Measurements from ENCODE around the gene CCL27.

Gene CCL27

DNA sequence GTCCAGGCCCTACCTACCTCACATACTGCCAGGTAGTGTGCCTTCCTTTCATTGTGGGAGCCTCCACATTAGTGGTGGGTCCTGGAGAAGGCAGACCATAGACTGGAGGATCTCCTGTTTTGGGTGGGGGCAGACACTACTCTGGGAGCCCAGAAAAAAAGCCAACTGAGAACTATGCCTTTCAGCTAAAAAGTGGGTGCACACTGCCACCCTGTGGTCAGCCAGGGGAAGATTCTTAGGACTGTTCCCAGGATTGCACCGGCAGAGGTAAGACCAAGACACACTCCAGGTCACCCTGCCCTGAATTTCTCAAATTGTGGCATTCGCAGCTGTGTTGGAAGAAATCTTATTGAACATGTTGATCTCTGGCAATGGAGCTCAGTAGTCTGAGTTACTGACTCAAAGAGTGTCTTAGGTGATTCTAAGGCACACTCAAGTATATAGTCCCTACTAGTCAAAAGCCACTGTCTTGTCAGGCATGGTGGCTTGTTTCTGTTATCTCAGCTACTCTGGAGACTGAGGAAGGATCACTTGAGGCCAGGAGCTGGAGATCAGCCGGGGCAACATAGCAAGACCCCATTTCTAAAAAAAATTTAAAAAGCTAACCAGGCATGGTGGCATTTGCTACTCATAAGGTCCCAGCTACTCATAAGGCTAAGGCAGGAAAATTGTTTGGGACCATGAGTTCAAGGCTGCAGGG is 28.5 kb downstream of the CCL27 start:
- H3K27ac ChIP-seq (ENCODE audit: low read length) = no peak overlapping the region
- peaks cover 5 to 26% of the 10 kb centered on the region in 2 donors for H3K4me1 ChIP-seq (ENCODE audit: control insufficient read depth in 1 of 2, insufficient read depth in 2 of 2, low read length in 2 of 2)
- no peak overlapping the region for H3K4me3 ChIP-seq (ENCODE audit: low read depth in 1 of 2, low read length in 2 of 2)
- no peaks in the 10 kb centered on the region for H3K9me3 ChIP-seq (ENCODE audit: control insufficient read depth in 1 of 2, low read length in 2 of 2)
- peaks cover 7% of the 10 kb centered on the region for H3K27me3 ChIP-seq (ENCODE audit: low read depth, low read length)
- peaks cover 6 to 10% of the 10 kb centered on the region in 2 donors for H3K36me3 ChIP-seq (ENCODE audit: control insufficient read depth in 1 of 2, insufficient read depth in 2 of 2, low read length in 2 of 2)

GRCh38 chr9:34633166-34633565 is 29.3 kb downstream of the CCL27 start:
- H3K9me3 ChIP-seq (ENCODE audit: control insufficient read depth in 1 of 2, low read length in 2 of 2) = no peaks in the 10 kb centered on the region
- H3K36me3 ChIP-seq (ENCODE audit: control insufficient read depth in 1 of 2, insufficient read depth in 2 of 2, low read length in 2 of 2) = peaks cover 6 to 10% of the 10 kb centered on the region in 2 donors
- H3K4me3 ChIP-seq (ENCODE audit: low read depth in 1 of 2, low read length in 2 of 2) = no peak overlapping the region
- H3K4me1 ChIP-seq (ENCODE audit: control insufficient read depth in 1 of 2, insufficient read depth in 2 of 2, low read length in 2 of 2) = peaks cover 9 to 28% of the 10 kb centered on the region in 2 donors
- H3K27ac ChIP-seq (ENCODE audit: low read length) = no peak overlapping the region
- H3K27me3 ChIP-seq (ENCODE audit: low read depth, low read length) = peaks cover 13% of the 10 kb centered on the region

GRCh38 chr9:34630402-34631154 is 31.9 kb downstream of the CCL27 start:
- Histone ChIP-seq H3K27ac (ENCODE audit: low read length) (no peak overlapping the region), H3K4me1 (ENCODE audit: control insufficient read depth in 1 of 2, insufficient read depth in 2 of 2, low read length in 2 of 2) (peaks cover 4 to 13% of the 10 kb centered on the region in 2 donors), H3K4me3 (ENCODE audit: low read depth in 1 of 2, low read length in 2 of 2) (no peak overlapping the region), H3K9me3 (ENCODE audit: control insufficient read depth in 1 of 2, low read length in 2 of 2) (no peaks in the 10 kb centered on the region), H3K36me3 (ENCODE audit: control insufficient read depth in 1 of 2, insufficient read depth in 2 of 2, low read length in 2 of 2) (peaks cover 6 to 10% of the 10 kb centered on the region in 2 donors), H3K27me3 (ENCODE audit: low read depth, low read length) (peaks cover 39% of the 10 kb centered on the region)

DNA sequence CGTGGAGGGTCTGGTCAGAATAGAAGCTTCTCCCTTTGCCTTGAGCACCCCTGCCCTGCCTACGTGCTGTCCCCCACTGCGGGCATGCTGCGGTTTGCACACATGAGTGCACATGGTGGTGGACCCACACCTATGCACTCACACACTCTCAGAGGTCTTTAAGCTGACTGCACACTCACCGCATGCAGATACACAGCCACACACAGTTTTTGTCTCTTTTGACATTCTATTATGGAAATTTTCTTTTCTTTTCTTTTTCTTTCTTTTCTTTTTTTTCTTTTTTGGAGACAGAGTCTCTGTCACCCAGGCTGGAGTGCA is 33.0 kb downstream of the CCL27 start:
- H3K4me1 ChIP-seq (ENCODE audit: control insufficient read depth in 1 of 2, insufficient read depth in 2 of 2, low read length in 2 of 2) = peaks cover 4 to 11% of the 10 kb centered on the region in 2 donors
- no peak overlapping the region for H3K27ac ChIP-seq (ENCODE audit: low read length)
- H3K27me3 ChIP-seq (ENCODE audit: low read depth, low read length) = peaks cover 47% of the 10 kb centered on the region
- peak overlapping the region in 1 of 2 donors; percentile 49 for H3K4me3 ChIP-seq (ENCODE audit: low read depth in 1 of 2, low read length in 2 of 2)
- no peaks in the 10 kb centered on the region for H3K36me3 ChIP-seq (ENCODE audit: control insufficient read depth in 1 of 2, insufficient read depth in 2 of 2, low read length in 2 of 2)
- H3K9me3 ChIP-seq (ENCODE audit: control insufficient read depth in 1 of 2, low read length in 2 of 2) = no peaks in the 10 kb centered on the region

DNA sequence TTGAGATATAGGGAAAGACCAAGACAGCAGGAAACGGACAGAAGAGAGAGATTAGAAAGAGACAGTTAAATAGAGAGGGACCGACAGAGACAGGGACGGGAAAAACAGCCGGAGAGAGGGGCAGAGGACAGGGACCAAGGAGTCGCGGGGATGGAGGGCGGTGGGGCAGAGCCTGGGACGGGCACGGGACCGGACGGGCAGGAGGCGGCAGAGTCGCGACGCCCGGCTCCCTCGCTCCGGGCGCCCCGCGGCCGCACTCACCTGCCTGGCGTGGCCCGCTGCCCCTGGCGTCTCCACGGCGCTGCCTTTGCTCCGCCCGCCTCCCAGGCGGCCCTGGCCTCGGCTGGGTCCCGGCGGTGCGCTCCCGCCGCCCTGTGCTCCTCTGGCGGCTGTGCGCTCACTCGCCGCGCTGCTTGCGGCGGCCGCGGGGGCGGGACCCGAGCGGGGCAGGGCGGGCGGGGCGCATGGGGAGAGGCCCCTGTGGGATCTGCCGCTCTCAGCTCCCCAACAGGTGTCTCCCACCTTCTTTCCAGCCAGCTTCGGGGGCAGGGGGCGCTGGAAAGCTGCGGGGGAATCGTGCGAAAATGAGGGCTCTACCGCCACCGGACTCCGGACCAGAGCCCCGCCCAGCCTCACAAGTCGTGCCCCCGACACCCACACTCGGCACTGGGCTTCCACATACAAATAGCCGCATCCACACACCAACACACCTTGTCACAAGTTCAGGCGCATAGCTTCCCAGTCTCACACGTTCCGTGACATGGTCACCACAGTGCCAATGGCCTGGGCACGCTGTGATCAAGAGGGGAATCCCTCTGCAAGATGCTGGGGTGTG is 33.6 kb downstream of the CCL27 start, which contains the start of gene ARID3C:
TSS of gene ARID3C (minus strand) at position 411 of the 835 bp plus-strand sequence. CDS start 1,052 bp downstream, outside the sequence.
- no peak within 1 kb of the TSS for H3K27ac ChIP-seq (ENCODE audit: low read length)
- H3K4me3 ChIP-seq (ENCODE audit: low read depth in 1 of 2, low read length in 2 of 2) = peak within 1 kb of the TSS; percentile 33 to 49
- H3K4me1 ChIP-seq (ENCODE audit: control insufficient read depth in 1 of 2, insufficient read depth in 2 of 2, low read length in 2 of 2) = peaks cover 4 to 11% of the 10 kb centered on the region in 2 donors
- H3K27me3 ChIP-seq (ENCODE audit: low read depth, low read length) = peaks cover 53% of the 10 kb centered on the region
- H3K9me3 ChIP-seq (ENCODE audit: control insufficient read depth in 1 of 2, low read length in 2 of 2) = no peaks in the 10 kb centered on the region
- no peaks in the 10 kb centered on the region for H3K36me3 ChIP-seq (ENCODE audit: control insufficient read depth in 1 of 2, insufficient read depth in 2 of 2, low read length in 2 of 2)

- H3K36me3 ChIP-seq (ENCODE audit: control insufficient read depth in 1 of 2, insufficient read depth in 2 of 2, low read length in 2 of 2) = no peaks in the 10 kb centered on the region
- no peaks in the 10 kb centered on the region for H3K9me3 ChIP-seq (ENCODE audit: control insufficient read depth in 1 of 2, low read length in 2 of 2)
- H3K4me3 ChIP-seq (ENCODE audit: low read depth in 1 of 2, low read length in 2 of 2) = peak overlapping the region; percentile 25 to 33
- peaks cover 61% of the 10 kb centered on the region for H3K27me3 ChIP-seq (ENCODE audit: low read depth, low read length)
- peaks cover 4 to 16% of the 10 kb centered on the region in 2 donors for H3K4me1 ChIP-seq (ENCODE audit: control insufficient read depth in 1 of 2, insufficient read depth in 2 of 2, low read length in 2 of 2)
- H3K27ac ChIP-seq (ENCODE audit: low read length) = no peak overlapping the region
Observed at GRCh38 chr9:34627716-34628655, 34.5 kb downstream of the CCL27 start.

DNA sequence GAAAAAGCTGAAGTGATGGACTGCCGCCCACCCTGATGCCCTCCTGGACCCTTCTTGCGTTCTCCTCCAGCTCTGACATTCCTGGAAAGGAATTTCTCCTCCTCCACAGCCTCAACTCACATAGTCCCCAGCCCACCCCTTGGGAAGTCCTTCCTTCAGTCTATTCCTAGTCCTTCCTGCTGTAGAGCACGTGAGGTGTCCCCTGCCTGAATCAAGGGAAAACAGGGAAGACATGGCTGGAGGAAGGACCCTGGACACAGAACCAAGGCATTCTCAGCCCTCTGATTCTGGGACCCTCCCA is 37.3 kb downstream of the CCL27 start:
- Histone ChIP-seq H3K4me1 (ENCODE audit: control insufficient read depth in 1 of 2, insufficient read depth in 2 of 2, low read length in 2 of 2) (peaks cover 4 to 21% of the 10 kb centered on the region in 2 donors), H3K36me3 (ENCODE audit: control insufficient read depth in 1 of 2, insufficient read depth in 2 of 2, low read length in 2 of 2) (no peaks in the 10 kb centered on the region), H3K9me3 (ENCODE audit: control insufficient read depth in 1 of 2, low read length in 2 of 2) (no peaks in the 10 kb centered on the region), H3K4me3 (ENCODE audit: low read depth in 1 of 2, low read length in 2 of 2) (no peak overlapping the region), H3K27ac (ENCODE audit: low read length) (no peak overlapping the region), H3K27me3 (ENCODE audit: low read depth, low read length) (peaks cover 70% of the 10 kb centered on the region)

- Histone ChIP-seq H3K27ac (ENCODE audit: low read length) (no peak overlapping the region), H3K36me3 (ENCODE audit: control insufficient read depth in 1 of 2, insufficient read depth in 2 of 2, low read length in 2 of 2) (no peaks in the 10 kb centered on the region), H3K4me1 (ENCODE audit: control insufficient read depth in 1 of 2, insufficient read depth in 2 of 2, low read length in 2 of 2) (peaks cover 4 to 24% of the 10 kb centered on the region in 2 donors), H3K9me3 (ENCODE audit: control insufficient read depth in 1 of 2, low read length in 2 of 2) (no peaks in the 10 kb centered on the region), H3K4me3 (ENCODE audit: low read depth in 1 of 2, low read length in 2 of 2) (no peak overlapping the region), H3K27me3 (ENCODE audit: low read depth, low read length) (peaks cover 69% of the 10 kb centered on the region)
Observed at GRCh38 chr9:34624475-34625185, 37.8 kb downstream of the CCL27 start.

DNA sequence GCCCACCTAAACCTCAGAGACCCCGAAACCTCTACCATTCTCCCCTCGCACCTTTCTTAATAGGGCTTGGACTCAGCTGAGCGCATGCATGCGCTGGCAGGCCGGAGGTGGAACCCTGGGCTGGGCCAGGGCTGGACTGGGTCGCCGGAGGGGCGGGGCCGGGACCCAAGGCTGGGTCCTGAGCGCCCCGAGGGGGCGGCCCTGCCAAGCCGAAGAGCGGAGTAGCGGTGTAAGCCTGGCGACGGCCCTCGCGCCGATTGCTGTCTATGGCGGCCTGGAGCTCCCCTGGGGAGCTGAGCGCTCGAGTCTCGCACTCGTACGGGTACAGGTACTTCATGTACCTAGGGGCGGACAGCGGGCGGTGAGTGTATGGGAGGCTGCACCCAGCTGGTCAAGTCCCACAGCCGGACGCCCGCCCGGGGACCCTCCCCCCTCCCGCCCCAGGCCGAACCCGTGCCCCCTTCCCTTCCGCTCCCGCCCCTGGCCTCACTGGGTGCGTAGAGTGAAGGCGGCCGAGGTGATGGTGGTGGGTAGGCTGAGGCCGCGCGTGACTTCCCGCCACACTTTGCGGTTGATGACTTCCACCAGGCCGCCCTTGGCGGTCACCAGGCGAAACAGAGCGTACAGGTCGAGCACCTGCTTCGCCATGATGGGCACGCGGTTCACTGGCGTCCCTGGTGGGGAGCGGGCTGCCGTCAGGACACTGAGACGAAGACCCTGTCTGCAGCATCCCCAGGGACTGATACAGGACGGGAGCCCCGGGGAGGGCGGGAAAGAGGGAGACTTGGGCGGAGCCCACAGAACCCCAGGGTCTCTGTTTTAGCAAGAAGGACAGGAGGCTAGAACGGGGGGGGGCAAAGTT is 38.9 kb downstream of the CCL27 start:
- peaks cover under 1 to 2% of the 10 kb centered on the region in 2 donors for H3K36me3 ChIP-seq (ENCODE audit: control insufficient read depth in 1 of 2, insufficient read depth in 2 of 2, low read length in 2 of 2)
- H3K9me3 ChIP-seq (ENCODE audit: control insufficient read depth in 1 of 2, low read length in 2 of 2) = no peaks in the 10 kb centered on the region
- peak overlapping the region in 1 of 2 donors; percentile 10 for H3K4me3 ChIP-seq (ENCODE audit: low read depth in 1 of 2, low read length in 2 of 2)
- no peak overlapping the region for H3K27ac ChIP-seq (ENCODE audit: low read length)
- H3K27me3 ChIP-seq (ENCODE audit: low read depth, low read length) = peaks cover 62% of the 10 kb centered on the region
- H3K4me1 ChIP-seq (ENCODE audit: control insufficient read depth in 1 of 2, insufficient read depth in 2 of 2, low read length in 2 of 2) = peaks cover 4 to 24% of the 10 kb centered on the region in 2 donors
